Pancreas (tissue), 10 donors: Measurements from ENCODE around the gene WNK4. TPM values are rescaled to one million over a fixed set of nuclear protein-coding genes. Genes with fewer than 3 reads are reported as not detected.

Experiments
- ATAC-seq, 4 donors: fragments of 200-7000 bp; cut with Tn5 transposase; one replicate each; pipeline versions ENCODE4 v1.8.0 to v1.9.1; 2020; ENCODE audit warnings: mild to moderate bottlenecking in 4 of 4, moderate library complexity in 4 of 4
- DNase-seq, 6 donors: peaks; one replicate each; pipeline ENCODE4 v3.0.0-alpha.2; 2020
- FAIRE-seq: peaks from 2 replicates; lab custom pipeline; 2012; peaks lifted over from hg19 to GRCh38; lab: Jason Lieb, UNC
- H3K27ac ChIP-seq, 4 donors: fragments of 200-600 bp; sonication (generic); 1 replicate in 3 of 4; 2 replicates in 1 of 4; pipeline versions ENCODE4 v1.5.0 to v1.8.0; 2020
- H3K27me3 ChIP-seq, 4 donors: fragments of 200-600 bp; one replicate each; pipeline ENCODE4 v1.8.0; 2021
- H3K36me3 ChIP-seq, 3 donors: fragments of 200-600 bp; sonication (generic) in 1 of 3; one replicate each; pipeline versions ENCODE4 v1.5.0 to v1.8.0; 2020 to 2021
- H3K4me1 ChIP-seq, 3 donors: fragments of 200-600 bp; one replicate each; pipeline ENCODE4 v1.8.0; 2021
- H3K4me3 ChIP-seq, 4 donors: fragments of 200-600 bp; sonication (generic) in 2 of 4; one replicate each; pipeline versions ENCODE4 v1.5.0 to v1.8.0; 2020 to 2021
- H3K9me3 ChIP-seq, 4 donors: fragments of 200-600 bp; one replicate each; pipeline ENCODE4 v1.8.0; 2021
- WGBS, 2 donors: extraction: QIAGEN DNeasy Blood & Tissue Kit; methylation state at CpG; one replicate each; pipeline ENCODE4 v1.1.7; 2013; 5-methylcytosine and 5-hydroxymethylcytosine counted together
- intact Hi-C, 3 donors: fragments of 100-400 bp; cut with DNase I; formaldehyde crosslinking; loops; one replicate each; pipeline versions ENCODE4 v1.11.1 to v1.14.2; 2022
- polyA plus RNA-seq, 2 donors: library from polyadenylated mRNA; stranded (reverse); fragments of 200-250 nt; gene quantifications; one replicate each; pipeline ENCODE4 v1.2.3, GENCODE V29; 2013
- total RNA-seq, 6 donors: library from RNA; stranded (reverse); fragmentation: NEBNext Ultra II Directional in 4 of 6; extraction: Animal tissue kit (Norgen Biotek cat#: 25700) in 4 of 6; gene quantifications; one replicate each; pipeline versions ENCODE4 v1.2.1 to v1.2.4, GENCODE V29; 2021 to 2023
- TF ChIP-seq, protein P1 (sequence below), 4 donors: fragments of 200-600 bp; sonication (generic) in 3 of 4; IDR thresholded peaks; one replicate each; pipeline versions ENCODE4 v1.5.0 to v1.8.0; 2021; ENCODE audit warnings: antibody characterized with exemption in 4 of 4
- donor health status: healthy with polysubstance abuse.
- donor health status: DM: no; HTN: no; CAD: no; lungs with moderate emphysema.
- donor health status: DM: no; HTN: no; CAD: no.
- donor health status: control.
- donor health status: control.
- donor health status: Bipolar disorder and iron deficiency.
- donor health status: DM: yes; HTN: yes; CAD: no.
- donor health status: DM: no; HTN: no; CAD: no.
- donor health status: DM: no; HTN: no; CAD: no.
- donor health status: DM: yes; HTN: yes; CAD: no.

Gene WNK4
- total and polyA plus RNA-seq, 8 donors: 0.19 to 4.7 (median 0.53) TPM

DNA sequence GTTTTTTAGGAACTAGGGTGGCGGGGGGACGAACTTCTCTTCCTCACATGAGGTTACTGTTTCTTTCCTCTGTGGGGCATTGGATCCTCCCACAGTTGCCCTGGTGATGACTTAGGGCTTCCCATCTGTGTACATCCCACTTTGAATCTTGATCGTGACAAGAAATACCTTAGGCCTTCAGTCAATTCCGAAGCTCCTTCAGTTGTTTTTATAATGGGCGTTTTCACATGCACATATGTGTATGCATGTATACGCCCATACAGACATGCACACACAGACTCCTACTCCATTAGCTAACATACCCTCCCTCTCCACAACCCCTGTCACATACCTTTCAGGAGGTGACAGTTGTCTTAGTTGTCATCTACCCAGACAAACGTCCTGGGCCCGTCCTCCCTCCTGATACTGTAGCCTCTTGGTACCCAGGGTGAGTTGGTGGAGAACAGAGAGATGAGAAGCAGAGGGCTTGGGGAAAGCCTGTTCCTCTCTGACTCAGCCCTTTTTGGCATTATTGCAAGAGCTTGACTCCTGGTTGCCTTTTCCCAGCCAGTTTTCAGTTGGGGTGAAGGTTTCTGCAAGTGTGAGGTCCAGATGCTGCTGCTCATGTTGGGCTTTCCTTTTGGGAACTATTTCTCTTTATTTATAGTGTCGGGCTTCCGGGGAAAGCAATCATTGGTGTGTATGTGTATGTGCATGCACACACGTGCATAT lies 61.7 kb downstream of the WNK4 start:
- H3K27ac ChIP-seq: no peak overlapping the region
- FAIRE-seq (no peak), DNase-seq (no peak), ATAC-seq (no peak)
- no peak overlapping the region for H3K4me3 ChIP-seq
- H3K36me3 ChIP-seq: peaks cover 12 to 61% (median 39%) of the 10 kb centered on the region in 3 donors
- intact Hi-C loops: no loop called here
- no peaks in the 10 kb centered on the region for H3K27me3 ChIP-seq
- no peaks in the 10 kb centered on the region for H3K4me1 ChIP-seq
- WGBS, 2 donors: 69 to 74% methylated on average over 11 of the region's 11 CpGs
- no peaks in the 10 kb centered on the region for H3K9me3 ChIP-seq
- TF ChIP-seq, protein P1, sequence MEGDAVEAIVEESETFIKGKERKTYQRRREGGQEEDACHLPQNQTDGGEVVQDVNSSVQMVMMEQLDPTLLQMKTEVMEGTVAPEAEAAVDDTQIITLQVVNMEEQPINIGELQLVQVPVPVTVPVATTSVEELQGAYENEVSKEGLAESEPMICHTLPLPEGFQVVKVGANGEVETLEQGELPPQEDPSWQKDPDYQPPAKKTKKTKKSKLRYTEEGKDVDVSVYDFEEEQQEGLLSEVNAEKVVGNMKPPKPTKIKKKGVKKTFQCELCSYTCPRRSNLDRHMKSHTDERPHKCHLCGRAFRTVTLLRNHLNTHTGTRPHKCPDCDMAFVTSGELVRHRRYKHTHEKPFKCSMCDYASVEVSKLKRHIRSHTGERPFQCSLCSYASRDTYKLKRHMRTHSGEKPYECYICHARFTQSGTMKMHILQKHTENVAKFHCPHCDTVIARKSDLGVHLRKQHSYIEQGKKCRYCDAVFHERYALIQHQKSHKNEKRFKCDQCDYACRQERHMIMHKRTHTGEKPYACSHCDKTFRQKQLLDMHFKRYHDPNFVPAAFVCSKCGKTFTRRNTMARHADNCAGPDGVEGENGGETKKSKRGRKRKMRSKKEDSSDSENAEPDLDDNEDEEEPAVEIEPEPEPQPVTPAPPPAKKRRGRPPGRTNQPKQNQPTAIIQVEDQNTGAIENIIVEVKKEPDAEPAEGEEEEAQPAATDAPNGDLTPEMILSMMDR (IDR thresholded peaks at IDR 0.05): no peak

DNA sequence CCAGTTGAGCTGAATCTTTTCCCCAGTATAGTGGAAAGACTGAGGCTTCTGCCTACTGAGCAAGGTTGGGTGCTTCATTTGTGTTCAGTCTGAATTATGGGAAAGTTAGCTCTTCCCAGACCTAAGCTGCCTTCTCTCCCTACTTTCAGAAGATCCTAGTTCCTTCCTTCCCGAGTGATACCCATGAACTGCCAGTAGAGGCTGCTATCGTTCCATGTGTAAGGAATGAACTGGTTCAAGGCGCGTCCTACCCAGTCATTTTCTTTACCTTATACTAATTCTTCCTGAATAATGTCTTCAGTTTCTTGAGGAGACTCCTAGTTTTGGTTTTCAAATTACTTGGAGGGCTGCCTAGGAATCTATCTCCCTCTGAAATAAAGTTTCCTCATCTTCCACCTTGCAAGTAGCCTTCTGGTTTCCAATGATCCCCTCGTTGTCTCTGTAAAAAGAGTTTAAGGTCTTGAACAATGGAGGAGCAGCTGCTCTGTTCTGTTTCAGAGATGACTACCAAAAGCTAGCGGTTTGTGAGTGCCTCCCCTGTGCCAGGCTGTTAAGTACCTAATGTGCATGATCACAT lies 63.0 kb downstream of the WNK4 start:
- no peak overlapping the region for H3K4me3 ChIP-seq
- no peaks in the 10 kb centered on the region for H3K4me1 ChIP-seq
- intact Hi-C loops: no loop called here
- WGBS, 2 donors: 34 to 38% methylated on average over 6 of the region's 6 CpGs
- H3K27ac ChIP-seq: no peak overlapping the region
- FAIRE-seq (no peak), DNase-seq (peak in 2 of 6 donors; percentile 39 to 58), ATAC-seq (peak; percentile 76 to 95 (median 86))
- no peaks in the 10 kb centered on the region for H3K27me3 ChIP-seq
- peaks cover 12 to 48% (median 30%) of the 10 kb centered on the region in 3 donors for H3K36me3 ChIP-seq
- TF ChIP-seq, protein P1 (IDR thresholded peaks at IDR 0.05): peak; percentile 61 to 86 (median 81)
- no peaks in the 10 kb centered on the region for H3K9me3 ChIP-seq

DNA sequence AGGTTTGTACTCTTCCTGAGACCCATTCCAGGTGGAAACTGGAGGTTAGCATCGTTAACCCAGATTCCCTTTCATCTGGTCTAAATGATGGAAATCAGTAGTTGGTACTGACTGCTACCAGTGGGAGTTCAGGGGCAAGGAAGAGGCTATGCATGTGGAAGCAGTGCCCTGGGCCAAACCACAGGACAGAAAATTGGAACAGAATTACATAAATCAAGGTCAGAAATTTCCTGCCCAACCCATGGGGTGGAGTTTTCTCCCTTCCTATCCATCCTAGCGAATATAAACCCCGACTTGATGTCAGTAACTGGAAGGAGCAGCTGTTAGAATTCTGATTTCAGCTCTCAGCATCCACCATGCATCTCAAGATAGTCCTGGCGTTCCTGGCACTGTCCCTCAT lies 63.9 kb downstream of the WNK4 start, which contains the start of gene AOC2:
Gene AOC2, plus strand, starts transcription at position 310 of the 400 bp plus-strand sequence. Its CDS starts 47 bp downstream, at position 357.
- Histone ChIP-seq H3K9me3 (no peaks in the 10 kb centered on the region), H3K4me3 (no peak within 1 kb of the TSS), H3K36me3 (peaks cover 8 to 40% (median 22%) of the 10 kb centered on the region in 3 donors), H3K27ac (no peak within 1 kb of the TSS), H3K27me3 (no peaks in the 10 kb centered on the region), H3K4me1 (no peaks in the 10 kb centered on the region)
- TF ChIP-seq, protein P1 (IDR thresholded peaks at IDR 0.05): no peak
- no peak for FAIRE-seq
- peak in 1 of 4 donors; percentile 17 for ATAC-seq
- intact Hi-C loops: no loop called here
- WGBS, 2 donors: 62 to 63% methylated on average over 4 of the region's 4 CpGs
- no peak for DNase-seq

GRCh38 chr17:42844761-42845555 lies 64.5 kb downstream of the WNK4 start:
- Histone ChIP-seq H3K4me1 (no peaks in the 10 kb centered on the region), H3K27ac (no peak overlapping the region), H3K9me3 (no peaks in the 10 kb centered on the region), H3K36me3 (peaks cover 5 to 33% (median 16%) of the 10 kb centered on the region in 3 donors), H3K27me3 (no peaks in the 10 kb centered on the region), H3K4me3 (no peak overlapping the region)
- intact Hi-C loops: loop anchor here in 2 of 3 donors (5.0 kb wide), 2 partner anchors 87 to 92 kb away; no protein-coding TSS in a partner anchor
- TF ChIP-seq, protein P1 (IDR thresholded peaks at IDR 0.05): no peak
- DNase-seq (no peak), ATAC-seq (no peak), FAIRE-seq (no peak)
- WGBS, 2 donors: 94 to 95% methylated on average over 23 to 24 of the region's 24 CpGs
